ENCODE measurements around the gene LPCAT3.

LPCAT3 gene

DNA sequence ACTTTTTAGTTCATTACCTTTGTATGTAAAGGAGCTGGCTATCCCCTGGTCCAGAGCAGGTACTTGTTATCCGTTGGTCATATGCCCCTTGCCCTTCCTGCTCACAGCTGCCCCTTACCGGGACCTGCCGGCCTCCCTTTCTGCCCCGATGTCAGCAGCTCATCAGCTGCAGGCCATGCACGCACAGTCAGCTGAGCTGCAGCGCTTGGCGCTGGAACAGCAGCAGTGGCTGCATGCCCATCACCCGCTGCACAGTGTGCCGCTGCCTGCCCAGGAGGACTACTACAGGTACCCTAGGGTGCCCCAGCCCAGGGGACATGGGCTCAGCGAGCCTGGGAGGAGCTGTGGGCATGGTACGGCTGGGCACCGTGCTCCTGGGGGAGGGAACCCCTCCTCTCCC lies 77.0 kb downstream of the LPCAT3 start:
- FAIRE-seq (no peak), DNase-seq (ENCODE audit: low spot score) (no peak)

DNA sequence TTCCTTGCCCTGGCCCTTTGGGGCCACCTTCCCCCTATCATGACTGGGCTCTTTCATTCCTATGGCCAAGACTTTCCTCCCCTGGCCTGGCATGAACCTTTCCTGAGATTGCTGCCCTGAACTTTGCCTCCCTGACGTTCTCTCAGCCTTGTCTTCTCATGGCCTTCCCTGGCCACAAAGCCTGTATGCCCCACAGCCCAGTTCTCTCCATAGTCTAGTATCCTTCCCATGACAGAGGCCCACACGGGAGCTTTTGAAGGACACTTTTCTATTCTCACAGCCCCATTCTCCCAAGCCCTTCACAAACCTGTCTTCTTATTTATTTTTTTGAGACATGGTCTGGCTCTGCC lies 79.1 kb downstream of the LPCAT3 start:
- FAIRE-seq (no peak), DNase-seq (ENCODE audit: low spot score) (no peak)

DNA sequence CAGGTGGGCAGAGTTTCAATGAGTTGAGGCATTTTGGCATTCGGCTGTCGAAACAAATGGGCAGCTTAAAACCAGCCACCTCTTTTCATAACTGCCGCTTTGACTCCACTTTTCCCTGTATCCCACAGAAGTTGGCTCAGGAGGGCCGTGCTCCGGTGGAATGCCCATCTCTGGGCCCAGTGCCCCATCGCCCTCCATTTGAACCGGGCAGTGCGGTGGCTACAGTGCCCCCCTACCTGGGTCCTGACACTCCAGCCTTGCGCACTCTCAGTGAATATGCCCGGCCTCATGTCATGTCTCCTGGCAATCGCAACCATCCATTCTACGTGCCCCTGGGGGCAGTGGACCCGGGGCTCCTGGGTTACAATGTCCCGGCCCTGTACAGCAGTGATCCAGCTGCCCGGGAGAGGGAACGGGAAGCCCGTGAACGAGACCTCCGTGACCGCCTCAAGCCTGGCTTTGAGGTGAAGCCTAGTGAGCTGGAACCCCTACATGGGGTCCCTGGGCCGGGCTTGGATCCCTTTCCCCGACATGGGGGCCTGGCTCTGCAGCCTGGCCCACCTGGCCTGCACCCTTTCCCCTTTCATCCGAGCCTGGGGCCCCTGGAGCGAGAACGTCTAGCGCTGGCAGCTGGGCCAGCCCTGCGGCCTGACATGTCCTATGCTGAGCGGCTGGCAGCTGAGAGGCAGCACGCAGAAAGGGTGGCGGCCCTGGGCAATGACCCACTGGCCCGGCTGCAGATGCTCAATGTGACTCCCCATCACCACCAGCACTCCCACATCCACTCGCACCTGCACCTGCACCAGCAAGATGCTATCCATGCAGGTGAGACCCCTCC lies 79.7 kb downstream of the LPCAT3 start:
- DNase-seq (ENCODE audit: low spot score) (no peak), FAIRE-seq (peak; percentile 55)

DNA sequence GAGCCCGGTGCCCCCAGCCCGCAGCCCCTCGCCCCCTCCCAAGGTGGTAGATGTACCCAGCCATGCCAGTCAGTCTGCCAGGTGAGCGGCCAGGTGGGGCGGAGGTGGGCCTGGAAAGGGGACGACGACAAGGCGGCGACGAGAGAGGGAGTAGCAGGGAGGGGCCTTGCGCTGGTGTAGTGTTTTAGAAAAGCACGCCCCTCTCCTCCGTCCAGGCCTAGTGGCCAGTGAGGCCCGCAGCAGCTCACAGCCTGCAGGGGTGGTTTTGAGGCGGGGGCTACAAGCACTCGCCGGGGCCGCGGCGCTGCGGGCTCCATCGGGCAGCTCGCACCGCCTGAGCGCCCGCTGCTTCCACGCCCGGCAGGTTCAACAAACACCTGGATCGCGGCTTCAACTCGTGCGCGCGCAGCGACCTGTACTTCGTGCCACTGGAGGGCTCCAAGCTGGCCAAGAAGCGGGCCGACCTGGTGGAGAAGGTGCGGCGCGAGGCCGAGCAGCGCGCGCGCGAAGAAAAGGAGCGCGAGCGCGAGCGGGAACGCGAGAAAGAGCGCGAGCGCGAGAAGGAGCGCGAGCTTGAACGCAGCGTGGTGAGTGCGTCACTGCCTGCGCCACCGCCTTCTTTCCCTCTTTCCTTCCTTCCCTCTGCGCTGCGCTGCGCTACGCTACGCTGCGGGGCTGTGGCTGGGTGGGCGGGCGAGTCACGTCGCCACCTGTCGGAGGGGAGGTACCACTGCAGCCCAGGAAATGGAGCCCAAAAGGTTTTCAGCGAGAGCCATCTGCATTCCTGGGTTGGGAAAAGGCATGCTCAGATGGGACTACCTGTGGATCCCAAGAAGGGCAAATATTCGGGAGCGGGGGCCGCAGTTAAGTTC lies 80.6 kb downstream of the LPCAT3 start:
- FAIRE-seq: peak; percentile 97
- DNase-seq (ENCODE audit: low spot score): peak; percentile 89

DNA sequence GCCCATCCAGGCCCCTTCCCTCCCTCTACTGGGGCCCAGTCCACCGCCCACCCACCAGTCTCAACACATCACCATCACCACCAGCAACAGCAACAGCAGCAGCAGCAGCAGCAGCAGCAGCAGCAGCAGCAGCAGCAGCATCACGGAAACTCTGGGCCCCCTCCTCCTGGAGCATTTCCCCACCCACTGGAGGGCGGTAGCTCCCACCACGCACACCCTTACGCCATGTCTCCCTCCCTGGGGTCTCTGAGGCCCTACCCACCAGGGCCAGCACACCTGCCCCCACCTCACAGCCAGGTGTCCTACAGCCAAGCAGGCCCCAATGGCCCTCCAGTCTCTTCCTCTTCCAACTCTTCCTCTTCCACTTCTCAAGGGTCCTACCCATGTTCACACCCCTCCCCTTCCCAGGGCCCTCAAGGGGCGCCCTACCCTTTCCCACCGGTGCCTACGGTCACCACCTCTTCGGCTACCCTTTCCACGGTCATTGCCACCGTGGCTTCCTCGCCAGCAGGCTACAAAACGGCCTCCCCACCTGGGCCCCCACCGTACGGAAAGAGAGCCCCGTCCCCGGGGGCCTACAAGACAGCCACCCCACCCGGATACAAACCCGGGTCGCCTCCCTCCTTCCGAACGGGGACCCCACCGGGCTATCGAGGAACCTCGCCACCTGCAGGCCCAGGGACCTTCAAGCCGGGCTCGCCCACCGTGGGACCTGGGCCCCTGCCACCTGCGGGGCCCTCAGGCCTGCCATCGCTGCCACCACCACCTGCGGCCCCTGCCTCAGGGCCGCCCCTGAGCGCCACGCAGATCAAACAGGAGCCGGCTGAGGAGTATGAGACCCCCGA lies 81.4 kb downstream of the LPCAT3 start:
- DNase-seq (ENCODE audit: low spot score): no peak
- FAIRE-seq: no peak

DNA sequence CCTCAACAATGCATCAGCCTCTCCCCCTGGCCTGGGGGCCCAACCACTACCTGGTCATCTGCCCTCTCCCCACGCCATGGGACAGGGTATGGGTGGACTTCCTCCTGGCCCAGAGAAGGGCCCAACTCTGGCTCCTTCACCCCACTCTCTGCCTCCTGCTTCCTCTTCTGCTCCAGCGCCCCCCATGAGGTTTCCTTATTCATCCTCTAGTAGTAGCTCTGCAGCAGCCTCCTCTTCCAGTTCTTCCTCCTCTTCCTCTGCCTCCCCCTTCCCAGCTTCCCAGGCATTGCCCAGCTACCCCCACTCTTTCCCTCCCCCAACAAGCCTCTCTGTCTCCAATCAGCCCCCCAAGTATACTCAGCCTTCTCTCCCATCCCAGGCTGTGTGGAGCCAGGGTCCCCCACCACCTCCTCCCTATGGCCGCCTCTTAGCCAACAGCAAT lies 82.1 kb downstream of the LPCAT3 start:
- no peak for DNase-seq (ENCODE audit: low spot score)
- no peak for FAIRE-seq

DNA sequence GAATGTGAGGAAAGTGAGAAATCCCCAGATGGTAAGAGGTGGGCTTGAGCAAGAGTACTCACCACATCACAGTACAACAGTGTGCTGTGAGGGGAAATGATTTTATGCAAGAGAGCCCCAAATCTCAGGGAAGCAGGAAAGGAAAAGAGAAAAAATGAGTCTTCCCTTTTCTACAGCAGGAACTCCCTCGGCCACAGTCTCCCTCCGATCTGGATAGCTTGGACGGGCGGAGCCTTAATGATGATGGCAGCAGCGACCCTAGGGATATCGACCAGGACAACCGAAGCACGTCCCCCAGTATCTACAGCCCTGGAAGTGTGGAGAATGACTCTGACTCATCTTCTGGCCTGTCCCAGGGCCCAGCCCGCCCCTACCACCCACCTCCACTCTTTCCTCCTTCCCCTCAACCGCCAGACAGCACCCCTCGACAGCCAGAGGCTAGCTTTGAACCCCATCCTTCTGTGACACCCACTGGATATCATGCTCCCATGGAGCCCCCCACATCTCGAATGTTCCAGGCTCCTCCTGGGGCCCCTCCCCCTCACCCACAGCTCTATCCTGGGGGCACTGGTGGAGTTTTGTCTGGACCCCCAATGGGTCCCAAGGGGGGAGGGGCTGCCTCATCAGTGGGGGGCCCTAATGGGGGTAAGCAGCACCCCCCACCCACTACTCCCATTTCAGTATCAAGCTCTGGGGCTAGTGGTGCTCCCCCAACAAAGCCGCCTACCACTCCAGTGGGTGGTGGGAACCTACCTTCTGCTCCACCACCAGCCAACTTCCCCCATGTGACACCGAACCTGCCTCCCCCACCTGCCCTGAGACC lies 82.7 kb downstream of the LPCAT3 start:
- no peak for FAIRE-seq

DNA sequence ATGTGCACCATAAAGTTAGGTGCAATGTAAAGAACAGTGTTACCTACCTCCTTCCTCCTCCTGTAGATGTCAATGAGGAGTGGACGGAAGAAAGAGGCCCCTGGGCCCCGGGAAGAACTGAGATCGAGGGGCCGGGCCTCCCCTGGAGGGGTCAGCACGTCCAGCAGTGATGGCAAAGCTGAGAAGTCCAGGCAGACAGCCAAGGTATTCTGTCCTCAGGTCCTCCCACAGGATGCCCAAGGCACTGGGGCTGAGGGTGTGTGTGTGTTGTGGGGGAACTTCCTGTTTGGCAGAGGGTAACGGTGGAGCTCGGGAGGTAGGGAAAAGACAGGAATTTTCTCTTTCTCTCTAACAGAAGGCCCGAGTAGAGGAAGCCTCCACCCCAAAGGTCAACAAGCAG lies 84.2 kb downstream of the LPCAT3 start:
- DNase-seq (ENCODE audit: low spot score): no peak
- no peak for FAIRE-seq

More for the DNA sequence above, 82.7 kb downstream of the LPCAT3 start:
- no peak for DNase-seq (ENCODE audit: low spot score)

DNA sequence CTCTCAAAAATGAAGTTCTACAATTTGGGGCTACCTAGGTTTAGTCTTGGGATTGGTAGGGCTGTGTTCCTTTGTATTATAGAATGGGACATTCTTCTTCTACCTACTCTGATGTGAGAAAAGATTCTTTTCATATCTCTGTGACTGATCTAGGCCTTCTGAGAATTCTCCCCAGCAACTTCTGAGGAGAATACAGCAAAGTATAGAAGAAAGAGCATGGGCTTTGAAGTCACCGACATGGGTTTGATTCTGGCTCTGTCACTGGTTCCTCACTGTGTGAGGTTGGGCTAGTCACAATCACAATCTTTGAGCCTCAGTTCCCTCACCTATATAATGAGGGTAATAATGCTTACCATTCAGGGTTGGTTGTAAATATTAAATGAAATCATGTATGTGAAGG lies 85.5 kb downstream of the LPCAT3 start:
- FAIRE-seq (no peak), DNase-seq (ENCODE audit: low spot score) (no peak)

DNA sequence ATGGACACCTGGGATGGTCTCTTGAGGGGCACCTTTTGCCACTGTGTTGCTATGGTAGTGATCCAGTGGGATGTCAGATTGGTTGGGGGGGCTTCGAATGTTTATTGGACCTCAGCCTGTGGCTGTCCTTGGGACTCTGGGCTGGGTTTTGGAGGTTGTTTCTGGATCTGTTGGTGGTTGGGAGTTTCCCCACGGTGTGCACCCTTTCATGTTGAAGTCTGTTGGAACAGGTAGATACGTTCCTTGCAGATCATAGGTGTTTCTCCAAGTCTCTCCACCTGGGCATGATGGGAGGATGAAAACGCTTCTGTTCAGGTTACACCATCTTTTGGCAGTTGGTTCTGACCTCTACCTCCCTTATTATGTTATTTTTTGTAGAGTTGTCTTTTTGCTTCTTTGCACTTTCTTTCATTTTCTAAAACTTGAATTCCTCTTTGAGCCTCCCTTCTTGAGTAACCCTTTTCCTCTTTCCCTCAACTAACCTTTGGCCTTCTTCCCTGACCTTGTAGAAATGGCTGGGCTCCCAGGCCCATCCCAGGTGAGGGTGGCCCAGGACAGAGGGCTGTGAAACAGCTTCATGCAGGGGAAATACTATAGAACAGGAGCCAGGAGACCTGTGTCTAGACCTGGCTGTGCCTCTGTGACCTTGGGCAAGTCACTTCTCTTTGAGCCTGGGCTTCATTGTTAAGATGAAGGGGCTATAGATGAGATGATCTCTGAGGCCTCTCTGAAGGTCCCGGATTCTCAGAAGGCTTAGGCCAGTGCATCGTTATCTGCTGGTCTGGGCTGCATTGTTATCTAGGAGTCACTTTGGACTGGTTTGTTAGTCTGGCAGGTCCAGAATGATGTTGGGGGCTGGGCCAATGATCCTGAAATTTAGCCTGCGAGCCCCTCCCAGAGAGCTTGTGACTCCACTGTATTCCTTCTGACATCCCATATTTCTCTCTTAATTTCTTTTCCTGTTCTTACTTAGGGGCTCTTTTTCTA lies 88.5 kb downstream of the LPCAT3 start:
- DNase-seq (ENCODE audit: low spot score) (no peak), FAIRE-seq (peak; percentile 9)

DNA sequence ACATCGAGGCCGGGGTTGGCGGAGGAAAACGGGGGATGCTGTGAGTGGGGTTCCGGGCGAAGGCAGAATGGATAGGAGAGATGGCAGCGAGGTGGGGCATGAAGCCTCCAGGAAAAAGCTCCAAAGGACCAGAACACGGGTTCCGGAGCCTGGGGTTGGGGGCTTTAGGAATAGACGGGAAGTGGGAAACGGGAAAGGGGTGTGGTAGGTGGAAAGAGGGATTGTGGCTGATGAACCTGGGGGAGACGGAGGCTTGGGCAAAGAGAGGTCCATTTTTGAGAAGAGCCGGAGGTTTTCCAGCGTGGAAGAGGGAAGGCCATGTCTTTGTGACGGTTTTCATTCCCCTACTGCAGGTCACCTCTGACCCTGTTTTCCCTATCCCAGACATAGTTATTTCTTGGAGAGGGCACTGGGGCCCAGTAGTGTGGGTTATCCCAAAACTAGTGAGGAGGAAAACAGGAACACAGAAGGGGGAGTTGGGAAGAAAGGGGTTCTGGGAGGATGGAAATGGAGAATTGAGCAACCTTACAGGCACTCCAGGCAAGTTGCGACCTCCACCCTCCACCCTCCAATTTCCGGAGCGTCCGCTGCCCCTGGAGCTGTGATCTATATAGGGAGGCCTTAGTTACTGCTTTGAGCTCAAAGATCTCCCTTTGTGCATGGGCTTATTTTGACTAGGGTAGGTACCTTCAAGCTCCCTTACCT lies 89.4 kb downstream of the LPCAT3 start:
- DNase-seq (ENCODE audit: low spot score) (no peak), FAIRE-seq (no peak)

DNA sequence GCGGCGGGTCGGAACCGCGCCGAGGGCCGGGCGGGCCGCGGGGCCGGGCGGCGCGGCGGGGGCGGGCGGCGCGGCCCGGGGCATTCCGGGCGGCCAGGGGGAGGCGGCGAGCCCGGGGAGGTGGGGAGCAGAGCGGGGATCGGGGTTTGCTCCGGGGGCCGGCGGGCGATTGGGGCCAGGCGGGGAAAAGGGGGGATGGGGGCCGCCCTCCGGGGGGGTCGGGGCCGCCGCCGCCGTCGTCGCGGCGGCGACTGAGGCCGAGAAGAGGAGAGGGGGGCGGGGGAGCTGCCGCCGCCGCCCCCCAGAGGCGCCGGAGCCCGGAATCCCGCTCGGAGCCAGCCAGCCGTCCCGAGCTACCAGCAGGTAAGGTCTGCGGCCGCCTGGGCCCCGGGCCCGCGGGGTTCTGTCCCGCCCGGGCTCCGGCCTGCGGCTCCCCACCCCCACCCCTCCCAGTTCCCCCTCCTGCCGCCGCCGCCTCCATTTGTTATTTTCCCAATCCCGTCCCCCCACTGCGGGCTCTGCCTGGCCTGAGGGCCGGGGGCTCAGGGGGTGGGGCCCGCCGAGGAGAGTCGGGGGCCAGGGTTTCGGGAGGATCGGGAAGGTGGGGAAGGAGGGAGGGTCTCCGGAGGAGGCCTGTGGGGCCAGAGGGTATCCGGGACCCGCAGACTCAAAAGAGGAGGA lies 90.1 kb downstream of the LPCAT3 start:
- DNase-seq (ENCODE audit: low spot score) (peak; percentile 48), FAIRE-seq (no peak)

DNA sequence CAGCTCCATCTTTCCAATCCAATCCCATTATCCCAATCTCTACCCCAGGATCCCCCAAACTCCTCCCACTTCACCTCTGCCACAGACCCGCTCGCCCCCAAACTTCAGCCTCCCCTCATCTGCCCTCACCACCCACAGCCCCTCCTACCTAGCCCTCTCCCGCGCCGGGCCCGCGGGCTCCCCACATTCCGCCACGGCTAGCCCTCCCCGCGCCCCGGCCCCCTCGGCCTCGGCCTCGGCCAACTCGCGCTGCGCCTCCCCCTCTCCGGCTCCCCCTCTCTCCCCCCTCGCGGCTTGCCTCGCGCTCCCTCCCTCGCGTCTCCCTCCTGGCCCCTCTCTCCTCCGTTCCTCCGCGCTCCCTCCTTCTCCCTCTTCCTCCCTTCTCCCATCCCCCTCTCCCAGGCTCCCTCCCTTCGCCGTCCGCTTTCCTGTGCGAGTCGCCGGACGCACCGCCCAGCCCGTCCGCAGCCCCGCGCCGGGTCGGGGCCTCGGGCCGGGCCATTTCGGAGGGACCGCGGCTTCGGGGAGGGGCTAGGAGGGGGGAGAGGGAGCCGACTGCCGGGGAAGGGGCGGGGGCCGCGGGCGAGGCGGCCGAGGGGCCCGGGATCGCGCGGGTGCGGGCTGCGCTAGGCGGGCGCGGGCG lies 90.8 kb downstream of the LPCAT3 start, which contains the start of gene ATN1:
Gene ATN1, plus strand, starts transcription at position 581 of the 643 bp plus-strand sequence. CDS start 6,043 bp downstream, outside the sequence.
- FAIRE-seq: peak; percentile 9
- DNase-seq (ENCODE audit: low spot score): peak; percentile 84

All from urothelium cell line (cell line).